Fibroblast of skin of right biceps (primary cell): ENCODE results near the gene SEMA5B.

Experiments used
- DNase-seq: peaks from one replicate; pipeline ENCODE4 v3.0.0-alpha.2; 2013

SEMA5B gene

DNA sequence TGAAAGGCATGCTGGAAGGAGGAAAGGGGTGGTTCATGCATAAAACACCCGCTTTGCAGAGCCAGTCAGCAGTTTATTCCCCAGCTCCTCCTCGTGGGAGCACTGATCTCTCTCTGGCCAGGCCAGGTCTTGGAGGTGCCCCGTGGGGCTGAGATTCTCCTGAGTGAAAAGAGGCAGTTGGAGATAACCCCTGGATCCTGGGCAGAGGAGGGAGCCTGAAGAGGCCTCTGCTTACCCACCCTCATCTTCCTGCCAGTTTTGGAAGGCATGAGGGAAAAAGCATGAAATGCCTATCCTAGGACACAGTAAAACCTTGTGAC lies 108.3 kb downstream of the SEMA5B start:
- no peak for DNase-seq

DNA sequence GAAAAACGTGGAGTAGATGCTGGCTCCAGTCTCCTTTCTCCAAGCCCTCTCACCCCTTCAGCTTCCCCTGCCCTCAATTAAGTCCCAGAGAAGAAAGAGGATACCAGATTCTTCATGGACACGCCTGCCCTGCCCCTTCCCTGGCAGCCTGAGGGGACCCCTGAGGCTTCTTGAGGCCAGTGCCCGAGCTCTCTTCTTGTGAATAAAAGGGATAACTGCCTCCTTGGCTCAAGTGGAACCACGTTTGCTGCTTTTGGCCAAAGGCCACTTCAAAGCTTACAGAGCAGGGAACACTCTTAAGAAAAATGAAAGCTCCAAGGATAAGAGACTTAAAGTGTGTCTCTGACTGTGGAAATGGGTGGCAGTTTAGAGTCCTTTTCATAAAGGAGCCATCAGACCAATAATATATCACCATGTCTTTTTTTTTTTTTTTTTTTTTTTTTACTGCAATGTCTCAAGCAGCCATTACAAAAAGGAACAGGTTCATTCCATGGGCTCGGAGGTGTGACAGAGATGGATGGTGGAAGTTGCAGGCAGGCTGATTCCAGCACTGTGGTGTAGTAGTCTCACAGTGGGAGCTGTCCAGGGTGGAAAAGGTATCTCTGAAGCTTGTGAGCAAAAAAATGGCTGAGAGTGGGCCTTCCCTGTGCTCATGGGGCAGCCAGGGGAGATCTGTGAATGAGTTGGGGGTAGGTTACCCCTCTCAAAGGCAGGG lies 108.8 kb downstream of the SEMA5B start:
- peak; percentile 5 for DNase-seq

DNA sequence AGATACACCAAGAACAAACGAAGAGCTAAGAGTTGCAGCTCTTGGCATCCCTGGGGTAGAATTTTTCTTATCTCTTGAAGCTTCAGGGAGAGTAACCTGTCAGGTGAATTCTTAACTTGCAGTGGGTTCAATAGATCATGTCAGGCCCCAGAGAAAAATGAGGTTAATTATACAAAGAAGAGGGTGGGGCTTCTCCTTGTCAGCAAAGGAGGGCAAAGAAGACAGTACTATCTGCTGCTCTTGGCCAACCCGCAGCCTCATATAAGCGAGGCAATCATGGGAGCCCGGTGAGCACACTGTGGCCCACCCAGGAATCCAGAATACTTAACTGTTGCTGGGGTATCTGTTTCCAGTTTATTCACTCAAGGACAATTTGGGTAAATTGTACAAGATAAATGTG lies 110.2 kb downstream of the SEMA5B start:
- no peak for DNase-seq

DNA sequence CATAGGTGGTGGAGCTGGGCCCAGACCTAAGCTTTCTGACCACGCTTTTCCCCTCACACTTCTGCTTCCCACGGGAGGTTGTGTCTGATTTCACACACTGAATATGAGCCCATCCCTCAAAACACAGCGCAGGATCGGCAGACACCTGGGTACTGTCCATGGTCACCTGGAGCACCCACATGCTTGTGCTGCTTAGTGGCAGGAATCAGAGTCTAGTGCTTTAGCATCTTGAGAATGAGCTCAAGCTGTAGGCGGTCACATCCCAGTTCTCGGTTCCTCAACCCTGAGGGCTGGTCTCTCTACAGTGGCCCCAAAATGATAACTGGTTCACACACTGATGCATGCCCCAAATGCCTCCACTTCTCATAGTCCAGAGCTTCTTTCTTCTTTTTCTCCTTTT lies 111.0 kb downstream of the SEMA5B start:
- DNase-seq = no peak

DNA sequence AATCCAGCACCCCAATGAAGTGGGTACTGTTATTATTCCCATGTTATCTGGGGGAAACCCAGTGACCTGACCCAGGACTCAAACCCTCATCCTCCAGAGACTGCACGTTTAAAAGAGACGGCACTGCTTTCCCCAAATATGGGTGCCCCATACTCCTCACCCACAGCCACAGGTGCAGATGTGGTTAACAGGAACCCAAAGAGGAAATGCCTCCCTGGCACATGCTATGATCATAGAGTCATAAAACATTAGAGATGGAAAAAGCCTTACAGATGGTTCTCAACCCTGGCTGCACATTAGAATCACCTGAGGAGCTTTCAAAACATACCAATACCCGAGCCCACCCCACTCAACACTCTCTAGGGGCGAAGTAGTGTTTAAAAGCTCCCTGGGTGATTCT lies 111.5 kb downstream of the SEMA5B start:
- no peak for DNase-seq

DNA sequence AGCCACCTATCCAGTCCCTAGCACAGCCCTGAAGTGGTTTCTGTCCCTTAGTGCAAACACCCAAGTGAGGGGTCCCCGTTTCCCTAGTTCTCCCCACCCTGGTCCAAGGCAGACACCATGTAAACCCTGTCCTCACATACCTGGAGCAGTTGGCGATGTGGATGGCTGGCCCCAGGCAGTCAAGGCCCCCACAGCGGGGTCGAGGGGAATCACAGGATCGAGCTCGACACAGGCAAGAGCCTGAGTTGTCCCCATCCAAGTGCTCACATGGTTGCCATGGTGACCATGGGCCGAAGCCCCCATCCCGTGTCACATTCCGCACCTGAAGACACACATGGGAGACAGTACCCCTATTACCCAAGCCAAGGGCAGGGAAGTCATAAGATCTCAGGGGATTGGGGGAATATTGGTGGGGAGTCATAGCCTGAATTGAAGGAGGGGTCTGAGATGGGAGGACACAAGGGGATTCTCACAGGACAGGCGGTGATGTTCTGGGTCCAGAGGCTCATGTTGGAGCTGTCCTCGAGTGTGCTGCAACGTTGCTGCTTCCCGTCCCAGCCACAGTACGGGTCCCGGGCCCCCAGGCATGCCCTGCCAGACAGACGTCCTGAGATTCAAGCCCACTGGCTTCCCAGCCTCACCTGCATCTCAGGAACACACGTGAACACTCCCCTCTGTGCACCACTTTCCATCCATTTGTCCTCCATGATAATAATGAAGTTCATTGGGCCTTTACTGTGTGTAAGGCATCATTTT lies 112.1 kb downstream of the SEMA5B start:
- no peak for DNase-seq

DNA sequence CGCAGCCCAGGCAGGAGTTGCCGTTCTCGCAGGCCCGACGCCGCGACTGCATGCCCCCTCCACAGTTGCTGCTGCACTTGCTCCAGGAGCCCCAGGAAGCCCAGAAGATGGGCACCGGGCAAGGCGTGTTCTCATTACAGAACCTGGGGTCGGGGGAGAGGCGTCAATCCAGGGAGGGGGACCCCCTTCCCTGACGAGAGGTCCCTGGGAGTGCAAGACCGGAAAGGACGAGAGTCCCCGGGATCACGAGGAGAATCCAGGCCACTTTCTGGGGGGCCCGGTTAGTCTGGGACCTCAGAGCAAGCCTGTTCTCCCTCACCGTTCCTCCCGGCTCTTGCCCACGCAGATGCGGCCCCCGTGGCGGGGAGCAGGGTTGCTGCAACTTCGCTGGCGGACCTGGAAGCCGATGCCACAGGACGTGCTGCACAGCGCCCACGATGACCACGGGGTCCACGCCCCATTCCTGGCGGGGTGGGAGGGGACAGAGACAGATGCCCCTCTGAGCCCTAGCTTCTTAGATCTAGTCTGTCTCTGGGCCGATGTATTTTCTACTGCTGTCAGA lies 113.9 kb downstream of the SEMA5B start:
- no peak for DNase-seq

DNA sequence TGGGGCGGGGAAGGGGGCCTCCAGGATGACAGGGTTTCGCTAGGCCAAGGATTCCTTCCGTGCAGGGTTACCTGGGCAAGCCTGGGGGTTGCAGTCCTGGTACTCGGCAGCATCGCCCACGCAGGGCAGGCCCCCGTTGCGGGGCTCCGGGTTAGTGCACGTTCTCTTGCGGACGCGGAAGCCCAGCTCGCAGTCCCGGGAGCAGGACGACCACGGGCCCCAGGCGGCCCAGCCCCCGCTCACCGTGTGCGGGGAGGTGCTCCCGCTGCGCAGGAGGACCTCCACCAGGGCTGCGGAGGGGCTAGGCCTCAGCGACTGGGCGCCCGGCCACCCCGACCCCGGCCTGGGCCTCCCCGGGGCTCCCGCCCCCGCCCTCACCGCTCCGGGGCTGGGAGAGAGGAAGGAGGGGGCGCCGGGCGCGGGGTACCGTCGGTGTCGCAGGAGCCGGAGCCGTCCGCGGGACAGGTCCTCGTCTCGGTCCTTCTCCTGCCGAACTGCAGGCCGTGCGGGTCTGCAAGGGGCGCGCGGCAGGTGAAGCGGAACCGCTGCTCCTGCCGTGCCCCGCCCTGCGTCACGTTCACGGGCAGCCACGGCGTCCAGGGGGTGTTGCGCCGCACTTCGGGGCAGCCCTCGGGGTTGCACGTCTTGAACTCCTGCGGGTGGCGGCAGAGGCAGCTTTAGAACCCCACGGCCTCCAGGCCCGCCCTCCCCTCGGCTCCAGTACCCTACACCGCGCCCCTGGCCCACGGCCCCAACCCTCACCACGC lies 114.6 kb downstream of the SEMA5B start:
- DNase-seq = no peak

DNA sequence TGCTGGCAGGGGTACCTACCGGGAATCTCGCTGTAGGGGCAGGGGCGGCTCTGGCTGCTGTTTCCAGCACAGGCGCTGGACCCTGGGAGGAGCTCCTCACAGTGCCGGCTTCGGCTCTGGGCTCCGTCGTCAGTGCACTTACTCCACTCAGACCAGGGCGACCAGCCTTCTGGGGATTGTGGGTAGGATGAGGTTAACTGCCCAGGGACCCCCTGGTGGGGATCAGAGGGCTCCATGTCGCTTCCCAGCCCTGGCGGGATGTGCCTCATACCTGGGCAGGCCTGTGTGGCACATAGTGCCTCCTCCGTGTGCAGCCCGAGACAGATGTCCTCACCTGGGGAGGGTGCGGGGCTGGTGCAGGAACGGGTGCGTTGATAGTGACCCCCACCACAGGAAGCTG lies 115.7 kb downstream of the SEMA5B start:
- no peak for DNase-seq

DNA sequence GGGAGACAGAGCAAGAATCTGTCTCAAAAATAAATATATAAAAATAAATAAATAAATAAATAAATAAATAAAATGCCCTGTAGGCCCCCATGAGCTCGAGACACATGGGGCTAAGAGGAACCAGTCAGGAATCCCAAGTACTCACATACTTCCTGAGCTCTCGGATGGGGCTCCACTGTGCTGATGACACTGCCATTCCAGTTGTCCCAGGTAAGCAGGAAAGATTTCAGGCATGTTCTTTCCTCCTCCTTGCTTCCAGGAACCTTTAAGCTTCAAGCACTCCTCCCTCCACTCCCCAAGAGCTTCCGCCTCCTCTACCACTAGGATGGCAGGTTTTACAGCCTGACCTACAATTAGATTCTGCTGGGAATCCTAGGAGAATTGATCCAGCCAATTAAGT lies 119.3 kb downstream of the SEMA5B start:
- no peak for DNase-seq

DNA sequence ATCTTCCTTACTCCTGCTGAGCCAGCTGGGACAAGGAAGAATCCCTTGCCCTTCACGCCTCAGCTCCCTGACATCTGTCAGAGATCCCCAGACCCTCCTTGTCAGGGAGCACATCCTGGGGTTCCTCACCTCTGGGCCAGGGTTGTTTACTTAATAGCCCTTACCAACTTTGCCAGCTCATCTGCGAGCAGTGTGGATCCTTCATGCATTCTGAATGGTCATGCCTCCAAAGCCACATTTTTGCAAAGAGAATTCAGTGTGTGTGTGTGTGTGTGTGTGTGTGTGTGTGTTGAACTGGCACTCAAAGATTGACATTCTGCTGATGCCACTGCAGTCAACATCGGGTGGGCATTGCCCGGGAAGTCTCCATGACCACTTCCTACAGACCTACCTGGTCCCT lies 120.1 kb downstream of the SEMA5B start:
- no peak for DNase-seq

DNA sequence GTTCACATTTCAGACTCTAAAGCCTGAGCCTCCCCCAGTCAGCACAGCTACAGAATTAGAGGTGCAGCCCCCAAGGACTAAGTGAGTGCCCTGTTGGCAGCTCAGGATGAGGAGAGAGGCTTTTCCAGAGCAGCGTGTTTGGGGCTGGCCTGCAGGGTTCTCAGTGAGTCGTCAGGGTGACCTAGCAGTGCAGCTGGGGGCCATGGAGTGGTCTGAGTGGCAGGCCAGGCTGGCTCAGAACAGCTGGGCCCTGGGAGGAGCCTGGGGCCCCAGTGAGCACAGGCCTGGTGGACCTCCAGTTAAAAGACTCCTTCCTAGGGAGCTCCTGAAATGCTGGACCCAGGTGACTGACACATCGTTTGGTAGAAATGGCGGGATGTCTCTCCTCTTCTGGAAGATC lies 124.4 kb downstream of the SEMA5B start:
- DNase-seq = no peak

DNA sequence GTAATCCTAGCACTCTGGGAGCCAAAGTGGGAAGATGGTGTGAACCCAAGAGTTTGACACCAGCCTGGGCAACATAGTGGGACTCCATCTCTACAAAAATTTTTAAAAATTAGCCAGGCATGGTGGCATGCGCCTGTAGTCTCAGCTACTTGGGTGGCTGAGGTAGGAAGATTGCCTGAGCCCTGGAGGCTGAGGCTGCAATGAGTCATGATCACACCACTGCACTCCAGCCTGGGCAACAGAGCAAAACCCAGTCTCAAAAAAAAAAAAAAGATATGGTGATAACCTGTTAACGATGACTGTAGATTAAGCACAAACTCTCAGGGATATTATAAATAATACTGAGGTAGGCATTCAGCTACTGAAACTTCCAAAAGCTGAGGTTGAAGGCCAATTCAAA lies 125.2 kb downstream of the SEMA5B start:
- DNase-seq = no peak

DNA sequence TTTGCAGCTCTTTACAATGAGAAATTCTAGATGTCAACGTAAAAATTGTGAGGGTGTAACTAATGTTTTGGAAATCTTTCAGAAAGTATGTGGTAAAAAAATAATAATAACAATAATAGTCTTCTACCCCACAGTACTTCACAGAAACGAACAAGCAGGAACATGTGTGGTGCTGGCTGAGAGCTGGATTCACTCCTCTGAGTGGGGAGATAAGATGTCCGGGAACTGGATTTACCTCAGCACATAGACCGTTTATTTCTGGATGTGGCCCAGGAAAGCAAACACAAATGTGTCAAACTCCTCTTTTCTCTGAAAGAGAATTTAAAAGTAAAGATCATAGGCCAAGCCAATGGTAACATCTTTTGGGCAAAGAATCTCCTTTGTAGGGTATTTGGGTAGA lies 129.3 kb downstream of the SEMA5B start:
- no peak for DNase-seq

DNA sequence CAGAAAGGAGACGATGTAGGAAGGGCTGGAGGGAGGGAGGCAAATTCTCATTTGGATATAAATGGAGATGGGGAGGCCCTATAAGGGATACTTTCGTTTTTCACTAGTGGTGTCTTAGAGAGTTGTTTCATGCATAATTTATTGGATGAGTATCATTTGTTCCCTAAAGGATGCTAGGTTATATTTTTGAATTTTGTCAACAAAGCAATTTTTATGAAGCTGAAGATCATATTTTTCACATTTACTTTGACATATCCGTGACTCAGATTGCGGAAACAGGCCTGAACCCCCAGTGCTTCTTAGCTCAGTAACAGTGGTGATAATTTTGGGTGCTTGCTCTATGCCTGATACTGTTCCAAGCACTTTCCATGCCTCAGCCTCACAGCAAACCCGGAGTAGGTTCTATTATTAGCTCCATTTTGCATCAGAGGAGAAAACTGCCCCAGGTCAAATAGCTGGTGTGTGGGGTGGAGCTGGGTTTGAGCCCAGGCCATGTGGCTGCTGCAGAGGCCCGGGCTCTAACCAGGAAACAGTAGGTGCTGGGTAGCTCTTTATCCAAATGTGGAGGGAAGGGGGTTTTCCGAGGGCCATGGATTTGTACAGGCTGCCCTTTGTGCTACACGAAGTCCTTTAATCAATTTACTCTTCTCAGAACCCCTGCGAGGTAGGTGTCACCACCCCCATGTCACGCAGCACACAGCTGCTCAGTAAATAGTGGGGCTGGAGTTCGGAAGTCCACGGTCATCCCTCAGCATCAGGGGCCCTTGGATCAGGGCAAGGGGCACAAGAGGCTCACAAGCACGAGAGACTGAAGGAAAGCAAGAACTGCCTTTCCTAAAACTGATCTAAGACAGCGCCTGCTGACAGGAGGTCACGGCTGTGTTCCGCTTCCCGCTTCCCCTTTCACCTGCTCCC lies 133.6 kb downstream of the SEMA5B start:
- DNase-seq = no peak

DNA sequence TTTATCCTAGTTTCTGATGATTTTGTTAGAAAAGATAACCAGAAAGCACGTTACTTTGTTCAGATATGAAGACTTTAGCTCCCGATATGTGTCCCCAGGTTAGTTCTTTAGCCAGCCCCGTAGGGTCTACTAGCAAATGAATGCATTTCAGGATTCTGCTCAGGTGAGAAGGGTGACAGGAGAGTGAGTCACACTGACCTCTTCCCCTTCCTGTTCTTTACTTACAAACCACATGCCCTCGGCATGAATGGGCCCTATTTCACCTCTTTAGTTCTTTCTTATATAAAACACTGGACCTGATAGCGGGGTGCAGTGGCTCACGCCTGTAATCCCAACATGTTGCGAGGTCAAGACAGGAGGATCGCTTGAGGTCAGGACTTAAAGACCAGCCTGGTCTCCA lies 134.3 kb downstream of the SEMA5B start:
- no peak for DNase-seq

DNA sequence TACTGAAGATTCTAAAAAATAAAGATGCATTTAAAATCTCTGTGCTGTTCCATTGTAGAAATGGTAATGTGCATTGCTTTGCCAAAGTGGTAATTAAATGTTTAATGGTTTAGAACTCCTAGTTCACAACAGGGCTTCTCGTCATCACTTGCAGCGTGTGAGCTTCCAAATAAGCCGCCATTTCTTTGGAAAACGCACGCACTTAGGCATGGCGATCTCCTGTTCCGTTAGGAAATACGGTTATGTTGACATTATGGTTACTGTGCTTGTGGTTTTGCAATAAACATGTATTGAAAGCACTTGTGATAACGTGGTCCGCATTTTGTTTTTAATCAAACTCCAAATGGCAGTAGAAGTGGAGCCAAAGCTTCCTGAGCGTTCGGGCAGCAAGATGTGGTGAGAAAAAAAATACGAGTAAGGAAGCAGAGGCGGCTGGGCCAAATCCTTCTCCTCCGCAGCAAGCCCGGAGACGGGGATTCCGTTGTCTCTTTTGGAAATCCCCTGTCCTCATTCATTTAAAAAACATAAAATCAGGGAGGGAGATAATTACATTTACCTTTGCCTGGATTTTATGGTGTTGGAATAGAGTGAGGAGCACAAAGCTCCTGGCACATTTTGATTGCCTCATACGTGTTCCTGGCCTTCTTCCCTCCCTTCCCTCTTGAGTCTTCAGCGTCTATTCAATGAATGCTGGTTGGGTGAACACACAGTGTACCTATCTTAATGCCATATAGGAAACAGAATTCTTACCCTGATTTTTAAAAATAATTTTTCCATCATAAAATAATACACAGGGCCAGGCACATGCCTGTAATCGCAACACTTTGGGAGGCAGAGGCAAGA lies 135.2 kb downstream of the SEMA5B start:
- no peak for DNase-seq

DNA sequence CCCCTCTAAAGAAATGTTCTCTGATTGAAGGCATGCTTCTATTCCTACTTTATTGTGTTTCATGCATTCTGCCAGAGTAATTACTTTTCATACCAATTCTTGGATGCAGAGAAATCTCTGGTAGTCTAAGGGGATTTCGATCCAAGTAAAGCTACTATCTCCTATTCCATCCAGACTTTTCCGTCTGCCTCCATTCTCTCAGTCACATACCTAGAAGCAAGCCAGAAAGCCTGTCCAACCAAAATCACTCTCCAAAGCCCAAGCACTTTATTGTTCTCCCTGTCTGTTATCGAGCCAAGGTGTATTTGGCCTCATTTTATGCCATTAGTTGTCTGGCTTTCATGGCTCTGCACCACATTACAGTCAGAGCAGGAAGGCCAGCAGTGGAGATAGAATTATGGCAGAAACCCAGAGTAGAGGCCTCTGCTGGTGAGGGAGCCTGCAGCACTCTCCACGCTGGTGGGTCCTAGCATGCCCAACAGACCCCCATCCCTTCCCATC lies 136.8 kb downstream of the SEMA5B start:
- no peak for DNase-seq

DNA sequence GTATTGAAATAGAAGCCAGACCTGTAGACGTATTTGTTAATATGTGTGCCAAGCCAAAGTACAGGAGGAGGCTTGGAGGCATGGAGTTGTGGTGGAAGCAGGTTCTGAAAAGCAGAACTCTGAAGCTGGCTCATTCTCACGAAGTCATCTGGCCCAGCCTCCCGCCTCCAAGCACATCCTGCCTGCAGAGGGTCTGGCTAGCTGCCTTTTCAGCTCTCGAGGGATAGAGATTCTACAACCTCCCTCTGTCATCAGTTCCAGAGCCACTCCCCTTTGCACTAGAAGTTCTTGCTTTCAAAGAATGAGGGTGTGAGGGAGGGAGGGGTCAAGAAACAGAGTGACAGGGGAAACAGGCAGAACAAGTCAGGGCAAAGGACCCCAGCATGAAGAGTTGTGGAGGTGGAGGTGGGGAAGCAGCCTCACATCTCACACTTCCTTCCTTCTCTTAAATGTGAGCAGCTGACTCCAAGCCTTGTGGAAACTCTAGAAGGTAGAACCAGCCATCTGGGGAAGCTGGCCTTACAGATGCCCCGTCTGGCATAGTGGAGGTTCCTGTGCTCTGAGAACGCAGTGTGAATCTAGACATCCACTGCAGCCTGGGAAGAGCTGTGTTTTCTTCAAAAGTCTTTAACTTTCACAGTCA lies 137.4 kb downstream of the SEMA5B start:
- DNase-seq = peak; percentile 64

DNA sequence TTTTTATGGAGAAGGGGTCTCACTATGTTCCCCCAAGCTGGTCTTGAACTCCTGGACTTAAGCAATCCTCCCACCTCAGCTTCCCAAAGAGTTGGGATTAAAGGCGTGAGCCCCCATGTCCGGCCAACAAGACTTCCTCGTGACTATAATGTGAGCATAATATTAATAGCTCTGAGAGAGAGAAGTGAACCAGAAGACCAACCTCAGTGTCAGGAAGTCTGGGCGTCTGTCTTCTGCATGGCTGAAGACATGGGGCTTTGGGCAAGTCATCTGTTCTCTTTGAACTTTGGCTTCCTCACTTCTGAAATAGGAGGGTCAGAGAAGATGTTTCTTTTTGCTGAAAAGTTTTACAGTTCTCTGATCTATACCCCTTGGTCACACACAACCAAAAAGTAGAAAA lies 140.6 kb downstream of the SEMA5B start:
- DNase-seq = no peak

DNA sequence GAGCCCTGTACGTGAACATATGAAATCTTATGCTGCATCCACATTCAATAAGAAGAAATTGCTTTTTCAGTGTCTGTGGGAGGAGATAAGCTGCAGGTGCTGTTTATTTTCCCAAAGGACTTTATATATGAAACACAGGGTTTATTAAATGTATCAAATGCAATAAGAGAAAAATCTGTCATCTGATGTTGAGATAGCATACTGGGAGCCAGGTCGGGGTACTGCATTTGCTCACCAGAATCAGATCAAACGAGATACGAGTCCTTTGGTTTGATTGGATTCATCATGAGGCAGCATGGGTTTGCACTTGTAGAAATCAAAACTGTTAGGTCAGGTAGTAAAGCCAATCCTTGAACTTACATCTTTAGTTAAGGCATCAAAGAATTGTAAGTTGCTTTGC lies 141.3 kb downstream of the SEMA5B start:
- no peak for DNase-seq
